Fibroblast of lung (primary cell): ENCODE results near the gene CCDC146. TPM values are rescaled to one million over a fixed set of nuclear protein-coding genes. Genes with fewer than 3 reads are reported as not detected.

Experiments
- DNase-seq, 2 donors: peaks; one replicate each; pipeline versions ENCODE4 v3.0.0 to v3.0.0-alpha.2; 2010; ENCODE audit warnings: low read depth in 2 of 2
- H2AFZ ChIP-seq: 2 replicates; pipeline ENCODE4 v1.5.1; 2012; ENCODE audit warnings: low read length, control low read depth, inconsistent platforms
- H3K27ac ChIP-seq: 2 replicates; pipeline ENCODE4 v1.5.1; 2011; ENCODE audit warnings: low read length, control low read depth; ENCODE audit not compliant: insufficient read depth
- H3K27me3 ChIP-seq: 2 replicates; pipeline ENCODE4 v1.5.1; 2011; ENCODE audit warnings: mild to moderate bottlenecking, low read length; ENCODE audit not compliant: control insufficient read depth, insufficient read depth
- H3K36me3 ChIP-seq: 2 replicates; pipeline ENCODE4 v1.5.1; 2011; ENCODE audit warnings: low read length; ENCODE audit not compliant: control insufficient read depth, insufficient read depth
- H3K4me1 ChIP-seq: 2 replicates; pipeline ENCODE4 v1.5.1; 2011; ENCODE audit warnings: low read length; ENCODE audit not compliant: control insufficient read depth, insufficient read depth; ENCODE audit errors: extremely low read depth
- H3K4me2 ChIP-seq: 2 replicates; pipeline ENCODE4 v1.5.1; 2011; ENCODE audit warnings: low read length, control low read depth; ENCODE audit not compliant: insufficient read depth; ENCODE audit errors: extremely low read depth
- H3K4me3 ChIP-seq, 4 experiments: fragments of 200-600 bp in 1 of 4; sonication (generic) in 1 of 4; replicated peaks in 1 of 4; 2 replicates each; pipeline ENCODE4 v1.5.1; 2011 to 2016; ENCODE audit warnings: low read length in 4 of 4, low read depth in 3 of 4, mild to moderate bottlenecking in 3 of 4, control low read depth in 2 of 4, inconsistent platforms in 1 of 4, mixed read lengths in 1 of 4; ENCODE audit not compliant: insufficient read depth in 1 of 4; ENCODE audit errors: control extremely low read depth in 1 of 4
- H3K79me2 ChIP-seq: 2 replicates; pipeline ENCODE4 v1.5.1; 2012; ENCODE audit warnings: mild to moderate bottlenecking, low read length, inconsistent platforms; ENCODE audit not compliant: control insufficient read depth, insufficient read depth
- H3K9ac ChIP-seq: 2 replicates; pipeline ENCODE4 v1.5.1; 2011; ENCODE audit warnings: mild to moderate bottlenecking, low read length, control low read depth; ENCODE audit not compliant: insufficient read depth
- H3K9me3 ChIP-seq: 2 replicates; pipeline ENCODE4 v1.5.1; 2012; ENCODE audit warnings: low read depth, low read length; ENCODE audit not compliant: control insufficient read depth, insufficient read depth
- H4K20me1 ChIP-seq: 2 replicates; pipeline ENCODE4 v1.5.1; 2011; ENCODE audit warnings: low read length; ENCODE audit not compliant: control insufficient read depth, insufficient read depth; ENCODE audit errors: extremely low read depth
- CTCF ChIP-seq, 2 donors: IDR thresholded peaks in 1 of 2; conservative IDR thresholded peaks in 1 of 2; 1 replicate in 1 of 2; 2 replicates in 1 of 2; pipeline ENCODE4 v1.5.1; 2011 to 2012; ENCODE audit warnings: low read length in 2 of 2, control low read depth in 1 of 2, inconsistent platforms in 1 of 2, low read depth in 1 of 2, mild to moderate bottlenecking in 1 of 2
- EZH2 ChIP-seq: IDR thresholded peaks from 2 replicates; pipeline ENCODE4 v1.5.1; 2012; ENCODE audit warnings: low read length, control low read depth, mild to moderate bottlenecking; ENCODE audit errors: missing control alignments
- polyA plus RNA-seq, 2 donors: library from polyadenylated mRNA; depleted of rRNA in 1 of 2; stranded (reverse) in 1 of 2; unstranded in 1 of 2; fragments of >200 nt; gene quantifications; 2 replicates each; pipeline ENCODE4 v1.2.1, GENCODE V29; 2011 to 2012; ENCODE audit warnings: missing spikeins in 1 of 2
- total RNA-seq: library from RNA; depleted of rRNA; stranded (reverse); fragments of >200 nt; gene quantifications from 2 replicates; pipeline ENCODE4 v1.2.1, GENCODE V29; 2014

The CCDC146 gene
- total and polyA plus RNA-seq, 2 donors (not counting 1 experiment from before 2014, with no cell fraction given) = 1.6 to 3.6 TPM

DNA sequence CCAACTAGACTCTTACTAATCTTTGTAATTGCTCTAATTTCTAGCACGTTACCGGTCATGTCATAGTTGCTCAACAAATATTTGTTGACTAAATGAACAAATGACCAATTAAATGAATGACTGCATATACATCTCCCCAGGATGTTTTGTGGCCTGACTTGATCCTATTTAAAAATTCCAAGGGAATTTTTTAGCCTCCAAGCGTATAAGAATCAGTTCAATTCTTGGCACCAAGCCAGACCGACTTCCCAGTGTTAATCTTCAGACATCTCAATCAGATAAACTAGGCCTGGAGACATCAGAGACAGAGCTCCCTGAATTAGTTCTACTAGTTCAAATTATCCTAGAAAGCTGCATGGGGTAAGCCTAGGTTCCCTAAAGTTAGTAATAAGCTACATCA is 197.7 kb downstream of the CCDC146 start:
- H3K9me3 ChIP-seq = no peaks in the 10 kb centered on the region
- H3K36me3 ChIP-seq = no peaks in the 10 kb centered on the region
- H3K4me1 ChIP-seq = peaks cover 2% of the 10 kb centered on the region
- TF ChIP-seq CTCF (conservative IDR thresholded peaks at IDR 0.05 in 1 of 2, IDR thresholded peaks at IDR 0.05 in 1 of 2; ENCODE audit: low read depth in 1 of 2, low read length in 2 of 2) (no peak), EZH2 (no peak)
- no peak overlapping the region for H3K4me3 ChIP-seq
- H3K79me2 ChIP-seq = no peaks in the 10 kb centered on the region
- H3K4me2 ChIP-seq = no peak overlapping the region
- no peak overlapping the region for H3K9ac ChIP-seq
- no peak overlapping the region for H3K27ac ChIP-seq
- no peaks in the 10 kb centered on the region for H4K20me1 ChIP-seq
- no peak overlapping the region for H2AFZ ChIP-seq
- no peak for DNase-seq
- no peaks in the 10 kb centered on the region for H3K27me3 ChIP-seq

GRCh38 chr7:77320714-77321113 is 198.3 kb downstream of the CCDC146 start:
- H3K4me1 ChIP-seq = peaks cover 2% of the 10 kb centered on the region
- no peaks in the 10 kb centered on the region for H3K36me3 ChIP-seq
- no peak for DNase-seq
- H3K9ac ChIP-seq = no peak overlapping the region
- H3K4me2 ChIP-seq = no peak overlapping the region
- no peaks in the 10 kb centered on the region for H3K79me2 ChIP-seq
- no peak overlapping the region for H3K4me3 ChIP-seq
- no peak overlapping the region for H3K27ac ChIP-seq
- TF ChIP-seq EZH2 = no peak
- no peaks in the 10 kb centered on the region for H3K9me3 ChIP-seq
- no peak overlapping the region for H2AFZ ChIP-seq
- H4K20me1 ChIP-seq = no peaks in the 10 kb centered on the region
- no peaks in the 10 kb centered on the region for H3K27me3 ChIP-seq

DNA sequence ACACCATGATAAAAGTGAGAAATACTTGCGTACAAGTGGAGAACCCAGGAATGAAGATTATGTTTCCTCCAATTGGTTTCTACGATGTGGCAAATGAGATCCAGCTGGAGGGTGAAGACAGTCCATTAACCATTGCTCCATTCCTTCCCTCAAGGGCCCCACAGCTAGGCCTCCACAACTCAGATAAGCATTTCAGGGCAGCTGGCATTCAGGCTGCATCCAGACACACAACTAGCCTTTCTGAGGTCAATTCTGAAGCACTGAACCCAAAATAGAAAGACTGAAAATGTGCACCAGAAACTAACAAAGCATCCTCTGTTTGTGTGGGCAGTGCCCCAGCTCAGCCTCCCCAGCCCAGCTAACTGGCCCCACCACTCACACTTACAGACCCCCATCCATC is 198.9 kb downstream of the CCDC146 start:
- Histone ChIP-seq H3K27me3 (no peaks in the 10 kb centered on the region), H3K27ac (no peak overlapping the region), H3K4me3 (no peak overlapping the region), H4K20me1 (no peaks in the 10 kb centered on the region), H3K4me1 (peaks cover under 1% of the 10 kb centered on the region), H3K79me2 (no peaks in the 10 kb centered on the region), H3K36me3 (no peaks in the 10 kb centered on the region), H2AFZ (no peak overlapping the region), H3K4me2 (no peak overlapping the region), H3K9me3 (no peaks in the 10 kb centered on the region), H3K9ac (no peak overlapping the region)
- no peak for TF ChIP-seq EZH2
- TF ChIP-seq CTCF (conservative IDR thresholded peaks at IDR 0.05 in 1 of 2, IDR thresholded peaks at IDR 0.05 in 1 of 2; ENCODE audit: low read depth in 1 of 2, low read length in 2 of 2) = no peak
- no peak for DNase-seq
